Body of pancreas (tissue), 4 donors: ENCODE results near the gene MYO10. TPM values are rescaled to one million over a fixed set of nuclear protein-coding genes. Genes with fewer than 3 reads are reported as not detected.

Source experiments
- ATAC-seq: fragments of 150-250 bp; one replicate; pipeline ENCODE4 v1.9.1; 2016
- DNase-seq, 4 donors: peaks; one replicate each; pipeline ENCODE4 v3.0.0-alpha.2; 2019
- H3K27ac ChIP-seq, 4 donors: fragments of 200-600 bp; sonication (generic); 1 replicate in 3 of 4; 2 replicates in 1 of 4; pipeline versions ENCODE4 v1.5.1 to v1.6.1; 2016 to 2019; ENCODE audit warnings: mild to moderate bottlenecking in 1 of 4, mixed read lengths in 1 of 4, moderate library complexity in 1 of 4
- H3K27me3 ChIP-seq, 2 donors: fragments of 200-600 bp; sonication (generic); one replicate each; pipeline ENCODE4 v1.6.0; 2016; ENCODE audit warnings: mild to moderate bottlenecking in 1 of 2
- H3K36me3 ChIP-seq, 2 donors: fragments of 200-600 bp; sonication (generic); replicated peaks in 1 of 2; 2 replicates each; pipeline ENCODE4 v1.5.1; 2016; ENCODE audit warnings: low read depth in 2 of 2; ENCODE audit not compliant: insufficient read depth in 1 of 2
- H3K4me1 ChIP-seq: fragments of 200-600 bp; sonication (generic); one replicate; pipeline ENCODE4 v1.6.0; 2016
- H3K4me3 ChIP-seq, 2 donors: fragments of 200-600 bp; sonication (generic); 1 replicate in 1 of 2; 2 replicates in 1 of 2; pipeline ENCODE4 v1.5.1; 2016 to 2019
- H3K9me3 ChIP-seq, 3 donors: fragments of 200-600 bp; sonication (generic); 1 replicate in 2 of 3; 2 replicates in 1 of 3; pipeline ENCODE4 v1.5.1; 2016
- POLR2A ChIP-seq, 3 donors: fragments of 450-650 bp; IDR thresholded peaks; one replicate each; pipeline ENCODE4 v1.6.1; 2016; ENCODE audit warnings: antibody characterized with exemption in 3 of 3, mild to moderate bottlenecking in 2 of 3
- WGBS, 2 donors: methylation state at CpG; one replicate each; pipeline ENCODE4 v1.1.5; 2017; 5-methylcytosine and 5-hydroxymethylcytosine counted together
- intact Hi-C: fragments of 100-400 bp; cut with DNase I; formaldehyde crosslinking; loops from one replicate; pipeline ENCODE4 v1.15.1; 2023
- total RNA-seq, 2 donors: library from RNA; depleted of rRNA; stranded (reverse); fragments of >200 nt; gene quantifications; one replicate each; pipeline ENCODE4 v1.1.0, GENCODE V29; 2016
- TF ChIP-seq, protein P1 (sequence below), 7 experiments: fragments of 450-650 bp in 4 of 7; fragments of 200-600 bp in 3 of 7; sonication (generic) in 3 of 7; IDR thresholded peaks; one replicate each; pipeline ENCODE4 v1.5.1; 2016 to 2019; ENCODE audit warnings: antibody characterized with exemption in 7 of 7

The MYO10 gene
- total RNA-seq, 2 donors from 2014 or later = 35.8 to 162 TPM

DNA sequence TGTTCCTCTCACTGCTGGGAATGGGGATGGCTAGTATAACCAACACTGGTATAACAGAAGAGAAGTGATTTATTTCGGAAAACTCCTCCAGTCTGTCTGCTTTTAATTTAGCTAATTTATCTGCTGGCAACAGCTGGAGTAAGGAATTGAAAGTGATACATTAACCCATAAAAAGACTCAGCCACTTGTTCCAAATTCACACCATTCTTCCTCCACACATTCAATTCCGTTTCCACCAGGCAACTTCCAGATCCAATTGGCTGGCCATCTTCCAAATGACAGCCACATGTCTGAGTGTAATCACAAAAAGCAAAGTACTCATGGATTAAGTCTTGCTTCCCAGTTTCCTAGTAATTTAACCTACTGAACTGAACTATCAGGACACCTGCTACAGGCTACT is 242.2 kb downstream of the MYO10 start:
- intact Hi-C loops = no loop called here
- H3K4me1 ChIP-seq = no peaks in the 10 kb centered on the region
- peaks cover 0 to 8% of the 10 kb centered on the region in 2 donors for H3K36me3 ChIP-seq
- 79 to 89% methylated on average over 2 of the region's 2 CpGs for WGBS, 2 donors
- ATAC-seq = no peak
- no peak overlapping the region for H3K4me3 ChIP-seq
- no peaks in the 10 kb centered on the region for H3K9me3 ChIP-seq
- no peak overlapping the region for H3K27ac ChIP-seq
- TF ChIP-seq, protein P1, sequence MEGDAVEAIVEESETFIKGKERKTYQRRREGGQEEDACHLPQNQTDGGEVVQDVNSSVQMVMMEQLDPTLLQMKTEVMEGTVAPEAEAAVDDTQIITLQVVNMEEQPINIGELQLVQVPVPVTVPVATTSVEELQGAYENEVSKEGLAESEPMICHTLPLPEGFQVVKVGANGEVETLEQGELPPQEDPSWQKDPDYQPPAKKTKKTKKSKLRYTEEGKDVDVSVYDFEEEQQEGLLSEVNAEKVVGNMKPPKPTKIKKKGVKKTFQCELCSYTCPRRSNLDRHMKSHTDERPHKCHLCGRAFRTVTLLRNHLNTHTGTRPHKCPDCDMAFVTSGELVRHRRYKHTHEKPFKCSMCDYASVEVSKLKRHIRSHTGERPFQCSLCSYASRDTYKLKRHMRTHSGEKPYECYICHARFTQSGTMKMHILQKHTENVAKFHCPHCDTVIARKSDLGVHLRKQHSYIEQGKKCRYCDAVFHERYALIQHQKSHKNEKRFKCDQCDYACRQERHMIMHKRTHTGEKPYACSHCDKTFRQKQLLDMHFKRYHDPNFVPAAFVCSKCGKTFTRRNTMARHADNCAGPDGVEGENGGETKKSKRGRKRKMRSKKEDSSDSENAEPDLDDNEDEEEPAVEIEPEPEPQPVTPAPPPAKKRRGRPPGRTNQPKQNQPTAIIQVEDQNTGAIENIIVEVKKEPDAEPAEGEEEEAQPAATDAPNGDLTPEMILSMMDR (IDR thresholded peaks at IDR 0.05) = no peak
- TF ChIP-seq POLR2A (IDR thresholded peaks at IDR 0.05) = no peak
- no peak for DNase-seq
- H3K27me3 ChIP-seq = no peaks in the 10 kb centered on the region

DNA sequence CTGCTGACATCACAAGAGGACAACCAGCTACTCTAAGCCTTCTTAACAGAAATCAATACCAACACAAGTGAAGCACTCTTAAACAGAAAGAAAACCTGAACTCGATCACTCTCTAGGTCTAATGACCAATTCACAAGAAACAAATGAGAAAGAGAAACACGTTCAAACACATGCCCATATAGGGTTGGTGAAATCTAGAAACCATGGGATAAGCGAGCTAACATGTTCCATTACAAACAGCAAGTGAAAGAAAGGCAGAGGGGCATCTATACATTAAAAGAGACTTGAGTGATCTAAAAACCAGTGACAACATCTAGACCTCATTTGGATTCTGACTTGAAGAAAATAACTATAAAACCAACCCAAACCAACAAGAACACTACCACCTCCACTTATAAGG is 244.4 kb downstream of the MYO10 start:
- no peak for DNase-seq
- no peak for ATAC-seq
- H3K27me3 ChIP-seq = no peaks in the 10 kb centered on the region
- intact Hi-C loops = no loop called here
- 82 to 83% methylated on average over 3 of the region's 3 CpGs for WGBS, 2 donors
- TF ChIP-seq, protein P1 (IDR thresholded peaks at IDR 0.05) = no peak
- TF ChIP-seq POLR2A (IDR thresholded peaks at IDR 0.05) = no peak
- no peaks in the 10 kb centered on the region for H3K9me3 ChIP-seq
- peaks cover 0 to 12% of the 10 kb centered on the region in 2 donors for H3K36me3 ChIP-seq
- H3K4me1 ChIP-seq = no peaks in the 10 kb centered on the region
- no peak overlapping the region for H3K4me3 ChIP-seq
- no peak overlapping the region for H3K27ac ChIP-seq

DNA sequence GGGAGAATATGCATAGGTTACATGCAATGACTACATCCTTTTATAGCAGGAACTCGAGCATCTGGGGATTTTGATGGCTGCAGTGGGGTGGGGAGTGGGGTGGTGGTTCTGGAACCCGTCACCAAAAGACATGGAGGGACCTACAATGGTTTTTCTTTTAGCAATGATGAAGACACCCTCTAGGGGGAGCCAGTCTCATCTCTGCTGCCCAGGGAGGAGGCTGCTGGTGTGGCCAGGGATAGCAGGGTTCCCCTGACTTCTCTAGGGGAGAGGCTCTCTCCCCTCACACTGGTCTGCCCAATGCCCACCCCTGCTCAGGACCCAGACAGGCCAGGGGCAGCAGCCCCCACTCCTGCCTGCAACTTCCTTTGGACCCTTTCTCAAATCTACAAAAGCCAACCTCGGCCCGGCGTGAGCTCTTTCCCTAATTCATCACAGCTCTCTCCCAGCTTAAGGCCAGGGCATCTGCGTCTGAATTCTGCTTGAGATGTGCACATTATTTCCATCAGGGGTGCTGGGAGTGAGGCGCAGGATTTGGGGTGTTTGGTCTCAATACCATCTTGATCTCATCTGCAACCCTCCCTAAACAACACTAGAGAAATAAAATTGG is 245.7 kb downstream of the MYO10 start:
- WGBS, 2 donors = 62 to 66% methylated on average over 7 of the region's 7 CpGs

DNA sequence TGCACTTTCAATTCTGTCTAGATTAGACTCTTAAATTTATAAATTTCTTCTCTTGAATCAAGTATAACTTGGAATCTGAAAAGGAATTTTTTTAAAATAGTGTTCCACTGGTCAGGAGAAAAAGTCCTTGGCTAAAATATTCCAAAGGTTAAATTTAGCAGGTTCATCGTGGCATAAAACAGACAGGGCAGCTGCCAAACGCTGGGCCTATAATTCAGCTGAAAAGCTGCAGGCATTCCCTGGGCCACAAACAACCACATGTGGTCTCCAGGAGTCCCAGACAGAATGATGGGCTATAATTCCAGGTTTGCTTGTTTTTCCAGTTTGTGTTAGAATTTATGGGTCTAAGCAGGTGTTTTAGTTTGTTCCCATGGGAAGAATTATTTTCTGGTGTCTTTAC is 248.2 kb downstream of the MYO10 start:
- Histone ChIP-seq H3K27ac (no peak overlapping the region), H3K27me3 (no peaks in the 10 kb centered on the region), H3K4me1 (no peaks in the 10 kb centered on the region), H3K9me3 (no peaks in the 10 kb centered on the region), H3K4me3 (no peak overlapping the region), H3K36me3 (peaks cover 2 to 14% of the 10 kb centered on the region in 2 donors)
- 19 to 35% methylated on average over 2 of the region's 2 CpGs for WGBS, 2 donors
- DNase-seq (no peak), ATAC-seq (no peak)
- intact Hi-C loops = no loop called here
- TF ChIP-seq, protein P1 (IDR thresholded peaks at IDR 0.05) = no peak
- no peak for TF ChIP-seq POLR2A (IDR thresholded peaks at IDR 0.05)

More for the DNA sequence above, 245.7 kb downstream of the MYO10 start:
- no peak overlapping the region for H3K4me3 ChIP-seq
- intact Hi-C loops = no loop called here
- no peaks in the 10 kb centered on the region for H3K9me3 ChIP-seq
- peak; percentile 34 to 50 (median 42) for DNase-seq
- no peak for TF ChIP-seq POLR2A (IDR thresholded peaks at IDR 0.05)
- TF ChIP-seq, protein P1 (IDR thresholded peaks at IDR 0.05) = peak in 6 of 7 experiments; percentile 46 to 67 (median 63)
- H3K27me3 ChIP-seq = no peaks in the 10 kb centered on the region
- H3K4me1 ChIP-seq = no peaks in the 10 kb centered on the region
- peaks cover 0 to 14% of the 10 kb centered on the region in 2 donors for H3K36me3 ChIP-seq
- H3K27ac ChIP-seq = no peak overlapping the region
- ATAC-seq = peak; percentile 81

DNA sequence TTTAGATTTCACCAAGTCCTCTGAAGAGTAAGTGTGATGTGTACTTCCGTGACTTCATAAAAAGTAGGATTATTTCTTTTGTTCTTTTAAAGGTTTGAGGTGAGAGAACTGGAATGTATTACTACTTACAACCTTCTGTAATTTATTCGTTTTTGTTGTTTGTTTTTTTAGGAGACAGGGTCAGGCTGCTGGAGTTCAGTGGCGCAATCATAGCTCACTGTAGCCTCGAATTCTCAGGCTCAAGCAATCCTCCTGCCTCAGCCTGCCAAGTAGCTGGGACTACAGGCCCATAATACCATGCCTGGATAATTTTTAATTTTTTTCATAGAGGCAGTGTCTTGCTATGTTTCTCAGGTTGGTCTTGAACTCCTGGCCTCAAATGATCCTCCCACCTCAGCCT is 251.0 kb downstream of the MYO10 start:
- peaks cover 15 to 23% of the 10 kb centered on the region in 2 donors for H3K36me3 ChIP-seq

More for the DNA sequence above, 251.0 kb downstream of the MYO10 start:
- Histone ChIP-seq H3K4me3 (no peak overlapping the region), H3K4me1 (no peaks in the 10 kb centered on the region), H3K9me3 (no peaks in the 10 kb centered on the region), H3K27me3 (no peaks in the 10 kb centered on the region), H3K27ac (no peak overlapping the region)
- TF ChIP-seq POLR2A (IDR thresholded peaks at IDR 0.05) = no peak
- TF ChIP-seq, protein P1 (IDR thresholded peaks at IDR 0.05) = no peak
- WGBS, 2 donors = 73 to 75% methylated on average over 4 of the region's 4 CpGs
- intact Hi-C loops = no loop called here
- DNase-seq = no peak
- ATAC-seq = no peak
